ENCODE measurements around the gene HOXA13.

The HOXA13 gene

DNA sequence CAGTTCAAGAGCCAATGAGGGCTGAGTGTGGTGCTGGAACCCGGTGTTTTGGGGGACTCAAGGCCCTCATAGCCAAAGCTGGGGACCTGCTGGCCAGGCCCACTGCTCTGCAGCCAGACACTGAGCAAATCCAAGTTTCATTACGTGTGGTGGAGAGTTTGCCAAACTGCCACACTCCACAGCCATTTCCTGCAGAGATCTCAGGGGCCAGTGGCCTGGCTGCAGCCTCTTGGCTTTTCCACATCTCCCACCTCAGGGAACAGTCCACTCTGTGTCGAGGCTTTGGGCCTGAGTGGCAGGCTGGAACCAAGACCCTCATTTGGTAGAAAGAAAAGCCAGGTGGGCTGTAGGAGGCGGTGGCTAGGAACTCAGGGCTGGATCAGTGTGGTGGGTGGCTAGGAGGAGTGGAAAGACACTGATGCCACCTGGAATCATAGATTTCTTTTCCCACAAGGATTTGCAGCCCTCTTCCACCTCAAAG, 18.1 kb downstream of the HOXA13 start:
- no peak for DNase-seq (ENCODE audit: low spot score)

- DNase-seq (ENCODE audit: low spot score), result no peak
Measured at GRCh38 chr7:27180431-27181420, 19.2 kb downstream of the HOXA13 start.

GRCh38 chr7:27179503-27180430, 20.1 kb downstream of the HOXA13 start:
- peak; percentile 28 for DNase-seq (ENCODE audit: low spot score)

DNA sequence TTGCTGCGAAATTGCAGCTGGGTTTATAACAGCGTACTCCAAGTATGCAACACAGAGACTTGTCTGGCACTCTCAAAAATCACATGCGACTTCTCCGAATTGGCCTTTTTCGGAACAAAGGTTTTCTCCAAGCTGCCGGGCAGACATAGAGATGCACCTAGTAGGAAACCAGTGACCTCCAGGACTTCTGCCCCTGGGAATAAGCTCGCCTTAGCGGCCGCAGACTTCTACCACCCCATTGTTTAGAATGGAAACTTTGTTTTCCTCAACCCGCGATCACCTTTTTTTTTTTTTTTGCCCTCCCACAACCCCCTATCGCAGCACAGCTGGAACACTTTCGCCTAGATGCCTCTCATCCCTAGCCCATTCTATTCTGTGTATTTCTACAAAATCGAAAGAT, 20.9 kb downstream of the HOXA13 start:
- DNase-seq (ENCODE audit: low spot score), result no peak

DNA sequence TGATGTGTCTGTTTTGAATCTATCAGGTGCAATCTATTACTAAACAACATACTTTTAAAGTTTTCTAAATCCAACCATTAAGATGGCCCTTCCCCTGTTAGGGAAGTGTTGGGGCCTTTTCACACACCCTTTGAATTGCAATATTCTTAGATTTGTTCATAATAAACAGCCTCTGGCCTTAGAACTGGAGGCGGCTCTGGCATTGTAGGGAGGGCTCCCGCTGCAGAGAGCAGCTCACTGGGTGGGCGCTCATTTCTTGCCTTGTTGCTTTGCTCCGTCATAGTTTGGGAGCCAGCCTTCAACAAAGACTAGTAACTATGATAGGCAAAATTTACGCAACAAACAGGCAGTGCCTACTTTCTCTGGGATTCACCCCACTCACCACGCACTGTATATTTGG, 21.5 kb downstream of the HOXA13 start:
- DNase-seq (ENCODE audit: low spot score), result no peak

GRCh38 chr7:27177795-27178320, 22.0 kb downstream of the HOXA13 start:
- no peak for DNase-seq (ENCODE audit: low spot score)

DNA sequence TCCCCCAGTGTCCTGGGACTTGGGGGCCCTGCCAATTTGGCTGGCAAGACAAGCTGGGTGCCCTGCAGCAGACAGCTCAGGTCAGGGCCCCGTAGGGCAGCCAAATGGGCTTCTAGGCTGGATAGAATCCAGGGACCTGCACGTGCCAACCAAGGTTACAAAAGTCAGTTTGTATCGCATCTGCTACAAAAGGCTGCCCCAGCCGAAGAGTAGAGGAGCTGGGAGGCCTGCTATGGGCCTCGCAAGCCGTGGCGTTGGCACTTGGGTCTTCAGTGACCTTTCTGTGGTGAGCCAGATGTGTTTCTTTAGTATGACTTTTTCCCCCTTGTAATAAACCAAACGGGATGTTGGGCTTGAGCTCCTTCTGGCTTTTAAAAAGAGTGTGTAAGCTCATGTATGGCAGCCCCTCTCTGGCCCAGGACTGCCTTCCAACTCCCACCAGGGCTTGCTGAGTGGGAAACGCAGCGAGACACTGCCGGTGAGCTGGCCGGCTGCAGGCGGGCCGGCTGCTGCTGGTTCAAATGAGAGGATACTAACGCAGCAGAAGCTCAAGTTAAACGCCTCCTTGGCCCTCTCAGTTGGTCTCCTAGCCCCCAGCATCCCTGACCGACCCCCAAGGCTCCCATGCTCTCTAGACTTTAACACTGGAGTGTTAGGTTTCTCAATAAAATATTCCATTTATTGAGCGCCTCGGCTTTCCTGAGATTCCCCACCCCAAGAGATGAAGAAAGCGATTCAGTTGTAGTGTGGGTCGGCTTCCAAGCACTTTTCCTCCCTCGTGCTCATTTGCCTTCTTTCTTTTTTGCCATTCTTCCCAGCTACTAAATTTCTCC, 22.7 kb downstream of the HOXA13 start:
- no peak for DNase-seq (ENCODE audit: low spot score)

- no peak for DNase-seq (ENCODE audit: low spot score)
Measured at GRCh38 chr7:27176524-27176845, 23.4 kb downstream of the HOXA13 start.

DNA sequence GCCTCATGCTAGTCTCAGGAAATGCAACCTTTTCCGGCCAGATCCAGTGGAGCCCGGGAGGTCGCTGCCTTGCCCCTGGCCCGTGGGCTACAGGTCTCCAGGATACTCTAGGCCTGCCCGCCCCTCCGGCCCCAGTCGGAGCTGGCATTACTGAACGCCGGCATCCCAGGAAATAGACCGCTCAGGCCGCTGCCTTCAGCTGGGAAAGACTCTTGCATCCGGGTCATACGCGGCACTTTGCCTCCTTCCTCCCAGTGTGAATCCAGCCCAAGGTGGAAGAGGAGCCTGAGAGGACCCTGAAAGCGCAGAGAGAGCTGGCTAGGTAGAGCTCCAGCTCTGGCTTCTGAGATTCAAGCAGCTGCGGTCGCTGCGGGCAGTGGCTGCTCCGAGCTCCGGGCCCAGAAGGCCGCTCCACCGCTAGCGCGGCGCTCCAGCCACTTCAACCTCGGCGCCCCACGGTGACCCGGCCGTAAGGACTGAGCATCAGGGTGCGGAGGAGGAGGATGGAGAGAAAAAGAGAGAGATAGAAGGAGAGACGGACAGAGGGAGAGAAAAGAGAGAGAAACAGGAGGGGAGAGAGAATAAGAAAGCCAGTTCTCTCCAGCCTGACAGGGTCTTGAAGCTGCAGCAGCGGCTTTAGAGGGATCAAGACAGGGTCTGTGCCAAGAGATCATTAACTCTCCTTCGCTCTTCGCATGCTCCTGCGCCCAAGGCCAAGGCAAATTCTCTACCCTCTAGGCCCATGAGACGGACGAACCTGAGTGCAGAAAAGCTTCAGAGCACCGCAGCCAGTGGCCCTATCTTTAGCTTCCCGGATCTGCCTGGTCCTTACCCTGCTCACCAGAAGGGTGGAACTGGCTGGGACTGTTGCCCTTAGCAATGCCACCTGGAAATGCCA, 24.0 kb downstream of the HOXA13 start:
- no peak for DNase-seq (ENCODE audit: low spot score)

- DNase-seq (ENCODE audit: low spot score), result no peak
Measured at GRCh38 chr7:27174874-27175625, 24.8 kb downstream of the HOXA13 start.

DNA sequence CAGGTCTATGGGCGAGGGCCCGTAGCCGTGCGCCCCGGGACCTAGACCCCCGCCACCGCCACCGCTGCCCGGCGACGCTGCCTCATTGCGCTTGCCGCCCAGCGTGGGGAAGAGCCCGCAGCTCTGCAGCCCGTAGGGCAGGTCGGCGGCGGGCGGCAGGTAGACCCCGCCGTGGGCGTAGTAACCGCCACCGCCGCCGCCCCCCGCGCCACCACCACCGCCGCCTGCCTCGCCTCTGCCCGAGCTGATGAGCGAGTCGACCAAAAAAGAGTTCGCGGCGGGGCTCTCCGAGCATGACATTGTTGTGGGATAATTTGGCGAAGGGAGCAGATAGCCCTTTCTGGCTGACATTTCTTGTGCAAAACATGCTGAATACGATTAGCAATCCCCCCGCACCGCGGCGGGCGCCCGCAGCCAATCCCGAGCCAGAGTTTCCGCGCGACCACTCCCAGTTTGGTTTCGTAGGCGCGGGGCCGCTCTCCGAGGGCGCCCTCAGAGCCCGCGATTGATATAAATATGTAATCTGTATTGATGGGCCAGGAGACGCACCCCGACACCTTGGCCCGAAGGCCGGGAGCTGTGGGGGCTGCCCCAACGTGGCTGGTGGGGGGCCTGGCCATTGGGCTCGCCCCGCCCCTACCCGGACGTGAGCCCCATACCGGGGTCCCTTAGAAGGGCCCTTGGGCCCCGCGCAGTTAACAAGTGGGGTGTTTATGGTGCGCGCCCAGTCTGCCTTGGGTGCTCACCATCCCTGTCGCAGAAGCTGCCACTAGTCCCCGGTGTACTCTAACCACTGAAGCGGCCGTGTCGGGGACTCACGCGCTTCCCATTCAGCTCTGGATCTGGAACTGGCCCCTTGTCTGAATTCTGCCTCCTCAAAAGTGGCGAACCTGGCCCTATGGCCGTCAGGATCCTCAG, 25.7 kb downstream of the HOXA13 start, which contains the start of gene HOXA10:
HOXA10 (minus strand) TSS at position 365 of the 918 bp plus-strand sequence; CDS start at position 351, 14 bp downstream.
- no peak for DNase-seq (ENCODE audit: low spot score)

DNA sequence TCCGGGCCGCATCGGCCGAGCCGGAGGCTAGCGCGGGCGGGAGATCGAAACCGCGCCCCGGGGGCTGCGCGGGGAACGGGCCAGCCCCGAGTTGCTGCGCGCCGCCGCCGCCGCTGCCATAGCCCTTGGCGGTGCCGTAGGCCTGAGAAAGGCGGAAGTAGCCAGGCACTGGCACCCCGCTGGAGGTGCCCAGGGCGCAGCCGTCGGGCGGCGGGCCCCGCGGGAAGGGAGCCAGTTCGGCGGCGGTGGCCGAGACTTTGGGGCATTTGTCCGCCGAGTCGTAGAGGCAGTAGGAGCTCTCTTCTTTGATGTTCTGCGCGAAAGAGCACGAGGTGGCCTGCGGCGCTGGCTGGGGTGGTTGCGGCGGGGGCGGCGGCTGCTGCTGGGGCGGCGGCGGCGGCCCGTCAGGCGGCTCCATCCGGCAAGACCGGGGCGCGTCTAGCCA, 26.4 kb downstream of the HOXA13 start:
- no peak for DNase-seq (ENCODE audit: low spot score)

DNA sequence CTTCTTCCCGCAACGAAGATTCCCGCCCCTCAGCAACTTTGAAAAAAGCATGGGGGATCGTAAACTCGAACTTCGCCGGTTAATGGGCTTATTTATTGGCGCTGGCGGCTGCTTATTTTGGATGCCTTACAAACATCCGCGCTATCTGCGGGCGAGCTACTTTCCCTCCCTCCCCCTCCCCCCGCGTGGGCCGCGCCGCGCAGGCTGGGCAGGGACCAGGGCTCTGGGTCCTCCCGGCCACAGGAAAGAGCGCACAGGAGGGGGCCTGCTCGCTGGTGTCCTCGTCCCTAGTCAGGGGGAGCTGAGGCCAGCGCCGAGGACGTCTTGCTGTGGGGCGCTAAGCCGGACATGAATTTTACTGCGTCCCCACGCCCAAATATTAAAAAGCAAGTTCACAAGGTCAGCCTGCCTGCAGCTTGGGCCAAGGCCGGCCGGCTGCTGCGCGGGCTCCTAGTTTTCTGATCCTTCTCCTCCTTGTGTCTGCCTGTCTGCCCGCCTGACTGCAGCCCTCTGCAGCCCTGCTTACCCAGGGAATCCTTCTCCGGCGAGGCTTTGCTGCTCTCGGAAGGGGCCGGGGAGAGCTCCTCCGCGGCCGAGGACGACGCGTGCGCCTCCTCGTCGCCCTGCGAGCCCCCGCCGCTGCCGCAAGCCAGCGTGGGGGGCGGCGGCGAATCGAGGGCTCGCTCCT, 26.9 kb downstream of the HOXA13 start:
- DNase-seq (ENCODE audit: low spot score), result no peak

DNA sequence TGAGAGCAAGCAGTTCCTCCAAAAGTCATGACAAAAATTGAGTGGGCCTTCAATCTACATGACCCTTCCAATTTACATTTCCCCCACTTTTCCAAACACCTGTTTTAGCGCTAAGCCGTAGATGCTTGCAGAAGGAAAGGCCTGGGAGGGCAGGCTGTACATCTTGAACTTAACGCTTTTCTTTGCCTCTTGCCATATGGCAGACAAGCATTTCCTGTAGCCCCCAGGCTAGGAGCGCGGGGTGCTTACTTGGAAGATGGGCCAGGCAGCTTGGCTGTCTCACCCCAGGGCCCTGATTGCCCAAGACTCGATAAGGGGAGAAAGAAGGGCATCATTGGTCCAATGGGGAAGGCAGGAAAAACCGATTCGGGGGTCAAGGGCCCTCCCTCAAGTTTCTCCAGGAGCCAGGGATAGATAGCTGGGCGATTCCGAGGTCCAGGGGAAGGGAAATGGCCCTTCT, 27.5 kb downstream of the HOXA13 start:
- DNase-seq (ENCODE audit: low spot score), result no peak

GRCh38 chr7:27171637-27172314, 28.1 kb downstream of the HOXA13 start:
- no peak for DNase-seq (ENCODE audit: low spot score)

DNA sequence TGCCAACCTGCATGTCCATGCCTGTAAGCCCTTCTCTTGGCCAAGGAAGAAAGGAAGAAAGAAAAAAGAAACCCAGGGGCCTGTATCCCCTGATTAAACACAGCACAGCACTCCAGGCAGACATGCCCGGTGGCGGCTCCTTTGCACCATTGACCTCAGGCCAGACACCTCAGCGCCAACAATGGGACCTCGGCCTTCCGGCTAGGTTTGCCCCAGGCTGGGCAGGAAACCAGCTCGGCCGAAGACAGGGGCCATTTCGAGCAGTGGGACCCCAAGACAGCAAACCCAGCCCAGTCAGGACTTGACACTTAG, 28.6 kb downstream of the HOXA13 start:
- DNase-seq (ENCODE audit: low spot score), result no peak
